H9 (cell line): ENCODE measurements around the gene NKRF. TPM values are rescaled to one million over a fixed set of nuclear protein-coding genes. Genes with fewer than 3 reads are reported as not detected.

Experiments used
- DNase-seq: peaks from one replicate; pipeline ENCODE4 v3.0.0-alpha.2; 2017
- H2AFZ ChIP-seq: one replicate; pipeline ENCODE4 v1.6.1; 2013; ENCODE audit warnings: mild to moderate bottlenecking, low read length, control low read depth, moderate library complexity
- H2AK5ac ChIP-seq: 2 replicates; pipeline ENCODE4 v1.6.1; 2013; ENCODE audit warnings: low read length, control low read depth, mixed read lengths; ENCODE audit not compliant: insufficient read length
- H2BK120ac ChIP-seq: one replicate; pipeline ENCODE4 v1.6.1; 2013; ENCODE audit warnings: low read depth, mild to moderate bottlenecking, low read length, control low read depth, inconsistent platforms; ENCODE audit not compliant: poor library complexity, severe bottlenecking
- H2BK12ac ChIP-seq: 2 replicates; pipeline ENCODE4 v1.6.1; 2013; ENCODE audit warnings: low read length, control low read depth, mixed read lengths, low read depth; ENCODE audit not compliant: insufficient read length
- H2BK15ac ChIP-seq: 2 replicates; pipeline ENCODE4 v1.6.1; 2013; ENCODE audit warnings: low read depth, low read length, control low read depth
- H2BK20ac ChIP-seq: one replicate; pipeline ENCODE4 v1.6.1; 2013; ENCODE audit warnings: low read depth, mild to moderate bottlenecking, low read length, control low read depth, inconsistent platforms; ENCODE audit not compliant: poor library complexity, severe bottlenecking
- H2BK5ac ChIP-seq: 2 replicates; pipeline ENCODE4 v1.6.1; 2013; ENCODE audit warnings: low read length, control low read depth, mixed read lengths; ENCODE audit not compliant: insufficient read length
- H3K14ac ChIP-seq: 2 replicates; pipeline ENCODE4 v1.6.1; 2013; ENCODE audit warnings: low read length, control low read depth; ENCODE audit not compliant: insufficient read depth
- H3K18ac ChIP-seq: 2 replicates; pipeline ENCODE4 v1.6.1; 2013; ENCODE audit warnings: low read depth, mild to moderate bottlenecking, mixed read lengths, low read length, control low read depth; ENCODE audit not compliant: insufficient read length
- H3K23ac ChIP-seq: 2 replicates; pipeline ENCODE4 v1.6.1; 2013; ENCODE audit warnings: low read length, control low read depth, mixed read lengths, low read depth; ENCODE audit not compliant: insufficient read length
- H3K23me2 ChIP-seq: 2 replicates; pipeline ENCODE4 v1.6.1; 2013; ENCODE audit warnings: low read depth, mild to moderate bottlenecking, mixed read lengths, low read length, control low read depth; ENCODE audit not compliant: insufficient read length, poor library complexity, severe bottlenecking
- H3K27ac ChIP-seq: 2 replicates; pipeline ENCODE4 v1.5.1; 2013; ENCODE audit warnings: low read length, control low read depth, mixed read lengths, low read depth; ENCODE audit not compliant: insufficient read length
- H3K27me3 ChIP-seq: 2 replicates; pipeline ENCODE4 v1.6.1; 2013; ENCODE audit warnings: low read length, control low read depth, inconsistent platforms; ENCODE audit not compliant: insufficient read depth
- H3K4ac ChIP-seq: 2 replicates; pipeline ENCODE4 v1.6.1; 2013; ENCODE audit warnings: low read depth, mild to moderate bottlenecking, control low read depth, inconsistent platforms, low read length, moderate library complexity
- H3K4me1 ChIP-seq: 2 replicates; pipeline ENCODE4 v1.6.1; 2013; ENCODE audit warnings: low read length, control low read depth, inconsistent platforms; ENCODE audit not compliant: insufficient read depth
- H3K4me2 ChIP-seq: 2 replicates; pipeline ENCODE4 v1.6.1; 2013; ENCODE audit warnings: low read length, control low read depth, mixed read lengths; ENCODE audit not compliant: insufficient read length, insufficient read depth
- H3K56ac ChIP-seq: 2 replicates; pipeline ENCODE4 v1.6.1; 2013; ENCODE audit warnings: low read depth, mild to moderate bottlenecking, mixed read lengths, low read length, control low read depth; ENCODE audit not compliant: insufficient read length
- H3K79me1 ChIP-seq: 2 replicates; pipeline ENCODE4 v1.6.1; 2013; ENCODE audit warnings: low read depth, mild to moderate bottlenecking, moderate library complexity, low read length, control low read depth, inconsistent platforms; ENCODE audit not compliant: insufficient read depth, poor library complexity, severe bottlenecking
- H3K79me2 ChIP-seq: 2 replicates; pipeline ENCODE4 v1.6.1; 2013; ENCODE audit warnings: low read length, control low read depth, inconsistent platforms; ENCODE audit not compliant: insufficient read depth
- H3K9ac ChIP-seq: 2 replicates; pipeline ENCODE4 v1.6.1; 2013; ENCODE audit warnings: low read length, control low read depth, mixed read lengths; ENCODE audit not compliant: insufficient read length; ENCODE audit errors: extremely low read depth
- H3K9me3 ChIP-seq: one replicate; pipeline ENCODE4 v1.6.1; 2013; ENCODE audit warnings: low read depth, low read length, inconsistent platforms; ENCODE audit not compliant: control insufficient read depth
- H3T11ph ChIP-seq: one replicate; pipeline ENCODE4 v1.6.1; 2013; ENCODE audit warnings: mild to moderate bottlenecking, low read length, control low read depth, inconsistent platforms
- H4K20me1 ChIP-seq: one replicate; pipeline ENCODE4 v1.6.1; 2013; ENCODE audit not compliant: control insufficient read depth, insufficient read length, insufficient read depth
- H4K5ac ChIP-seq: 2 replicates; pipeline ENCODE4 v1.6.1; 2013; ENCODE audit warnings: low read depth, mild to moderate bottlenecking, mixed read lengths, low read length, control low read depth; ENCODE audit not compliant: insufficient read length
- H4K8ac ChIP-seq: replicated peaks from 2 replicates; pipeline ENCODE4 v1.6.1; 2013; ENCODE audit warnings: low read length, control low read depth, mixed read lengths, low read depth; ENCODE audit not compliant: insufficient read length
- H4K91ac ChIP-seq: 2 replicates; pipeline ENCODE4 v1.6.1; 2013; ENCODE audit warnings: low read depth, mild to moderate bottlenecking, moderate library complexity, mixed read lengths, low read length, control low read depth; ENCODE audit not compliant: insufficient read length
- H3K27ac Mint-ChIP-seq, 3 experiments: 2 replicates in 2 of 3; 3 replicates in 1 of 3; pipeline ENCODE4 v1.8.0; 2020 to 2021; ENCODE audit warnings: mixed read lengths in 3 of 3, mild to moderate bottlenecking in 1 of 3, moderate library complexity in 1 of 3
- H3K27me3 Mint-ChIP-seq: 2 replicates; pipeline ENCODE4 v1.8.0; 2021; ENCODE audit warnings: low read depth, mild to moderate bottlenecking, moderate library complexity, mixed read lengths
- H3K36me3 Mint-ChIP-seq, 3 experiments: 2 replicates in 2 of 3; 3 replicates in 1 of 3; pipeline ENCODE4 v1.8.0; 2020 to 2021; ENCODE audit warnings: low read depth in 3 of 3, mixed read lengths in 3 of 3; ENCODE audit not compliant: insufficient read depth in 1 of 3
- H3K4me1 Mint-ChIP-seq, 2 experiments: 2 replicates each; pipeline ENCODE4 v1.8.0; 2020; ENCODE audit warnings: mixed read lengths in 2 of 2
- H3K4me3 Mint-ChIP-seq, 2 experiments: 2 replicates in 1 of 2; 3 replicates in 1 of 2; pipeline ENCODE4 v1.8.0; 2020 to 2021; ENCODE audit warnings: mild to moderate bottlenecking in 2 of 2, mixed read lengths in 2 of 2, moderate library complexity in 1 of 2
- H3K9me3 Mint-ChIP-seq, 2 experiments: 2 replicates in 1 of 2; 3 replicates in 1 of 2; pipeline ENCODE4 v1.8.0; 2020; ENCODE audit warnings: mild to moderate bottlenecking in 2 of 2, mixed read lengths in 2 of 2, moderate library complexity in 1 of 2
- CTCF ChIP-seq: fragments of 200-600 bp; sonication (generic); conservative IDR thresholded peaks from 3 replicates; pipeline ENCODE4 v1.8.0; 2021; ENCODE audit warnings: antibody characterized with exemption, mild to moderate bottlenecking
- WGBS: extraction: QIAGEN DNeasy Blood & Tissue Kit; methylation state at CpG from one replicate; pipeline ENCODE4 v1.1.7; 2013; ENCODE audit warnings: missing lambda C conversion rate, low lambda C conversion rate, mixed read lengths; ENCODE audit not compliant: insufficient read length; ENCODE audit errors: extremely low coverage; 5-methylcytosine and 5-hydroxymethylcytosine counted together
- total RNA-seq: library from RNA; stranded (reverse); gene quantifications from 2 replicates; pipeline ENCODE4 v1.2.1, GENCODE V29; 2021

Gene NKRF
- total RNA-seq, 1 experiment from 2014 or later: 15.1 TPM

- Histone ChIP-seq H3K79me2 (no peaks in the 10 kb centered on the region), H3K4me1 (no peaks in the 10 kb centered on the region), H3K4ac (no peak overlapping the region), H2BK120ac (no peak overlapping the region), H4K20me1 (no peaks in the 10 kb centered on the region), H2BK15ac (no peak overlapping the region), H3K23ac (no peak overlapping the region), H4K8ac (no peak overlapping the region), H3K9me3 (peaks cover 42% of the 10 kb centered on the region), H3T11ph (no peak overlapping the region), H2BK5ac (no peak overlapping the region), H2AFZ (no peak overlapping the region), H3K14ac (no peak overlapping the region), H3K18ac (no peak overlapping the region), H2BK20ac (no peak overlapping the region), H3K56ac (no peak overlapping the region), H3K27me3 (no peaks in the 10 kb centered on the region), H4K5ac (no peak overlapping the region), H3K79me1 (no peaks in the 10 kb centered on the region), H3K4me2 (no peak overlapping the region), H3K23me2 (no peaks in the 10 kb centered on the region), H3K9ac (no peak overlapping the region), H2AK5ac (no peak overlapping the region), H3K27ac (no peak overlapping the region), H2BK12ac (no peak overlapping the region), H4K91ac (no peak overlapping the region)
- H3K4me1 Mint-ChIP-seq: no peaks in the 10 kb centered on the region
- H3K9me3 Mint-ChIP-seq: peaks cover 61 to 67% of the 10 kb centered on the region in 2 experiments
- no peak for DNase-seq
- no CpG with 5 or more reads among the region's 17 CpGs for WGBS
- H3K27me3 Mint-ChIP-seq: no peaks in the 10 kb centered on the region; the same call in 1 of the 2 replicates
- no peak overlapping the region for H3K27ac Mint-ChIP-seq
- no peak overlapping the region for H3K4me3 Mint-ChIP-seq
- no peak for TF ChIP-seq CTCF
- peaks cover 10 to 23% (median 12%) of the 10 kb centered on the region in 3 experiments for H3K36me3 Mint-ChIP-seq
Measured at GRCh38 chrX:119647552-119648420, 41.6 kb upstream of the NKRF start.
